Ishikawa (cell line): ENCODE results near the gene PNPLA2.

Experiments
- CEBPB ChIP-seq: IDR thresholded peaks from 2 replicates; pipeline ENCODE4 v1.6.1; 2012
- CREB1 ChIP-seq: IDR thresholded peaks from 2 replicates; pipeline ENCODE4 v1.6.1; 2012; ENCODE audit warnings: low read depth
- EGR1 ChIP-seq: IDR thresholded peaks from 2 replicates; pipeline ENCODE4 v1.6.1; 2012
- EP300 ChIP-seq: IDR thresholded peaks from 2 replicates; pipeline ENCODE4 v1.6.1; 2012; ENCODE audit warnings: borderline replicate concordance
- FOXM1 ChIP-seq: IDR thresholded peaks from 2 replicates; pipeline ENCODE4 v1.6.1; 2012; ENCODE audit warnings: low read depth, borderline replicate concordance
- MAX ChIP-seq: IDR thresholded peaks from 2 replicates; pipeline ENCODE4 v1.6.1; 2012
- NFIC ChIP-seq: IDR thresholded peaks from 2 replicates; pipeline ENCODE4 v1.6.1; 2012
- RAD21 ChIP-seq: IDR thresholded peaks from 2 replicates; pipeline ENCODE4 v1.6.1; 2012; ENCODE audit warnings: low read depth
- REST ChIP-seq: IDR thresholded peaks from 2 replicates; pipeline ENCODE4 v1.6.1; 2012; ENCODE audit warnings: low read depth, mild to moderate bottlenecking
- TAF1 ChIP-seq: IDR thresholded peaks from 2 replicates; pipeline ENCODE4 v1.6.1; 2012; ENCODE audit warnings: low read depth, mild to moderate bottlenecking
- TCF12 ChIP-seq: IDR thresholded peaks from 2 replicates; pipeline ENCODE4 v1.6.1; 2012; ENCODE audit warnings: low read depth
- TEAD4 ChIP-seq: IDR thresholded peaks from 2 replicates; pipeline ENCODE4 v1.6.1; 2012
- USF1 ChIP-seq: IDR thresholded peaks from 2 replicates; pipeline ENCODE4 v1.6.1; 2012
- YY1 ChIP-seq: IDR thresholded peaks from 2 replicates; pipeline ENCODE4 v1.6.1; 2012; ENCODE audit warnings: low read depth
- ZBTB7A ChIP-seq: IDR thresholded peaks from 2 replicates; pipeline ENCODE4 v1.6.1; 2012; ENCODE audit warnings: low read depth

The PNPLA2 gene

GRCh38 chr11:827146-827896 lies 8.6 kb downstream of the PNPLA2 start:
- TF ChIP-seq FOXM1 (no peak), NFIC (no peak), TCF12 (0 out of 2 replicates have a peak, but pooled peaks have one; percentile 13), CEBPB (no peak), EGR1 (no peak), TEAD4 (no peak), YY1 (peak; percentile 43; the same call in 1 of the 2 replicates), USF1 (no peak), RAD21 (no peak), TAF1 (peak; percentile 30; the same call in 1 of the 2 replicates), EP300 (no peak), CREB1 (no peak), ZBTB7A (peak; percentile 96), MAX (peak; percentile 77), REST (no peak)

GRCh38 chr11:827897-828192 lies 9.1 kb downstream of the PNPLA2 start, which contains the start of gene CRACR2B:
Gene CRACR2B (plus strand): TSS chr11:827919. CDS start chr11:828608, 689 bp downstream.
- TF ChIP-seq EGR1 = no peak
- no peak for TF ChIP-seq YY1
- no peak for TF ChIP-seq MAX
- no peak for TF ChIP-seq REST
- TF ChIP-seq NFIC = no peak
- TF ChIP-seq TAF1 = no peak
- no peak for TF ChIP-seq EP300
- no peak for TF ChIP-seq USF1
- TF ChIP-seq CEBPB = no peak
- TF ChIP-seq TEAD4 = no peak

GRCh38 chr11:828506-829175 lies 9.9 kb downstream of the PNPLA2 start:
- no peak for TF ChIP-seq ZBTB7A
- TF ChIP-seq NFIC = no peak
- no peak for TF ChIP-seq FOXM1

GRCh38 chr11:829176-829846 lies 10.6 kb downstream of the PNPLA2 start:
- TF ChIP-seq USF1 (no peak), YY1 (no peak), TEAD4 (no peak), ZBTB7A (no peak), REST (no peak), CEBPB (no peak), FOXM1 (no peak), TAF1 (no peak), CREB1 (no peak), RAD21 (no peak), TCF12 (no peak), EGR1 (no peak), MAX (no peak), NFIC (no peak), EP300 (no peak)
